Suppressor macrophage treated with lipopolysaccharide for 1 hour (primary cell): Measurements from ENCODE around the gene ASB4.
"Not testable (repeated sequence)": the region's sequence is repeated elsewhere in the genome, so short reads cannot be mapped to it uniquely, and the experiment has no call there.

Experiments used
- DNase-seq, 3 donors: peaks; one replicate each; pipeline ENCODE4 v3.0.0-alpha.2; 2020 to 2022

The ASB4 gene

GRCh38 chr7:95527776-95528250 is 42.1 kb downstream of the ASB4 start:
- no peak for DNase-seq

DNA sequence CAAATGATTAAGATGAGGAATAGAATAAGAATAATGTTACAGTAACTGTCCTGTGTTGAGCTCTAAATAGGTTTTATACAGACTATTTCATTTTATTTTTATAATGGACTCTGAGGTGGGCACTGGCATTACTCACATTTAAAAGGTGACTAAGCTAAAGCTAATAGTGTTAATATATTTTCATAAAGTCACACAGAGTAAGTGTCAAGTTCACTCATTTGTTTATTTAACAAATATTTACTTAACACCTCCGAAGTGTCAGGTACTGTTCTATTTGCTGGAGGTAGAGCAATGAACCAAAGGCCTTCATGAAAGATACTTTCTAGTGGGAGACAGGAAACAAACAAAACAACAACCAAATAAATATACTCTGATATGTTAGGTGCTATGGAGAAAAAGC is 44.0 kb downstream of the ASB4 start:
- no peak for DNase-seq

DNA sequence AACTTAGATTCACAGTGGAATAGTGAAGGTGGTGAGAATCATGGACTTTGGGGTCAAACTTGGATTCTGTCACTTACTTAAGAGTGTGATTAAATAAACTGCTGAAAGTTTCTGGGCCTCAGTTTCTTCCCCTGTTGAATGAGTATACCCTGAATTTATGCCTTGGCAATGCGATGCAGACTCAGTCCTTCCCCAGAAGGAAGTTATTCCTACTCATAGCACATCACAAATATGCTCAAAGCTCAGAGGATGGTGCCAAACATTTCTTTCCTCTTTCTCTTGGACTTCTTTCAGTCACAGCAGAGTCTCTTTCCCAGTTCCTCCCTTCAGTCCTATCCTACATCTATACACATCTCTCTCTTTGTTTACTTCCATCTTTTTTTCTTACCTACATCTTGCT is 45.1 kb downstream of the ASB4 start:
- DNase-seq: no peak

DNA sequence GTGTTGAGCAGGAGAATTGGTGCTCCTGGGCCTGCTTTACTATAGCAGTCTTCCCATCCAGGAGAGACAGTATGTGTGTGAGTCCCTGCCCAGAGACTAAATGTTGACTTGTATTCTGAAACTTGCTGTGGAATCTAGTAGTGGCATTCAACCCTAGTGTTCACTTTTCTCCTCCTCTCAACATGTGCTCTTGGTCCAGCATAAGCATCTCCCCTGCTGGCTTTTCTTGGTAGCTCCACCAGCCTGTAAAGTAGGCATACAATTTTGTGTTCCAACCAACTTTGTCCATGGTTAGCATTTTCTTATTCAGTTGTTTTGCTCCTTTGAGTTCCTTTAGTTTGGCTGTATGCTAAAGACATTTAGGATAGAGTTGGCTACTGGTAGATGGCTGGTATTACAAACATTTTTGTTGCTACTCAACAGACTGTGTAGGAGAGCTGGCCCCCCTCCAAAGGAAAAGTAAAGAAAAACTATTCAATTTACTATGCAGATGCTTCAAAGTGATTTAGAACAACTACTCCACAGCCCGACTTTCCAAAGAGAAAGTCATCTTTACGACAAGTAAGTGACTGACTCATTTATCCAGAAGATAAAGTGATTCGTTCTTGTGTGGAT is 46.0 kb downstream of the ASB4 start:
- peak in 1 of 3 donors; percentile 17 for DNase-seq

- no peak for DNase-seq
These were observed 49.1 kb downstream of the ASB4 start for GRCh38 chr7:95534796-95535195.

- no peak for DNase-seq
These were observed 49.9 kb downstream of the ASB4 start for GRCh38 chr7:95535662-95536061.

GRCh38 chr7:95536656-95537311 is 51.0 kb downstream of the ASB4 start:
- DNase-seq: no peak

GRCh38 chr7:95537468-95537867 is 51.7 kb downstream of the ASB4 start:
- DNase-seq: no peak

- no peak for DNase-seq
These were observed 53.7 kb downstream of the ASB4 start for GRCh38 chr7:95539426-95539825.

DNA sequence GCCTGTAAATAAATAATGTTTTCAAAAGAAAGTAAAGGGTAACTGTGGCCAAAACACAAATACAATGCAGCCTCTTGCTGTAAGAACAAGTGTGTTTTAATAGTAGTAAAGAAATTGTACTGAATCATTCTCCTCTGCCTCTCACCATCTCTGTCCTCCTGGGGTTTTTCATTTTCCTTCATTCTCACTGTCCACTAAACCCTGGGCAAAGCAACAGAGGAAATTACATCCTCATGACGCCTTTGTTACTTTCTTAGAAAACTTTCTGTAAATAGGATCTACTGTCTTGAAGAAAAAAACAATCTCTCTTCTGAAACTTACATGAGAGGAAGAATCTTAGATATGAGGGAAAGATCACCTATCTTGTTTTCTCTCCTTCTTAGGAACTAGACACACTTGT is 54.6 kb downstream of the ASB4 start:
- no peak for DNase-seq

DNA sequence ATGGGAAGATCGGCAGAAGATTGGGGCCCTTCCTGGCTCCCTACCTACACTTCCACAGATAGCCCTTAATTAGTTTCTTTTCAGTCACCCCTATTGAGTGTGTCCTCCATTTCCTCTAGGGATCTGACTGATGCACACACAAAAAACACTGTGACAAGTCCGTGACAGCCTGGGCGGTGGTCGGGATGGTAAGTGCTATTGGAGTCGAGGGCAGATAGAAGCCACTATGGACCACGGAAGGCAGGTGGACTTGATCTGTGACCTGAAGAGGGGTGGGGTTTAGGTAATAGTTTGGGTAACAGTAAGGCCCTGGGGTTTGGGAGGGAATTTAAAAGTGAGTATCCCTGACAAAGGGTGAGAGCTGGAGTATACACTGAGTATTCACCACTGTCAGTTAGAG is 57.6 kb downstream of the ASB4 start:
- DNase-seq: no peak

GRCh38 chr7:95544171-95544570 is 58.4 kb downstream of the ASB4 start:
- DNase-seq: no peak

DNA sequence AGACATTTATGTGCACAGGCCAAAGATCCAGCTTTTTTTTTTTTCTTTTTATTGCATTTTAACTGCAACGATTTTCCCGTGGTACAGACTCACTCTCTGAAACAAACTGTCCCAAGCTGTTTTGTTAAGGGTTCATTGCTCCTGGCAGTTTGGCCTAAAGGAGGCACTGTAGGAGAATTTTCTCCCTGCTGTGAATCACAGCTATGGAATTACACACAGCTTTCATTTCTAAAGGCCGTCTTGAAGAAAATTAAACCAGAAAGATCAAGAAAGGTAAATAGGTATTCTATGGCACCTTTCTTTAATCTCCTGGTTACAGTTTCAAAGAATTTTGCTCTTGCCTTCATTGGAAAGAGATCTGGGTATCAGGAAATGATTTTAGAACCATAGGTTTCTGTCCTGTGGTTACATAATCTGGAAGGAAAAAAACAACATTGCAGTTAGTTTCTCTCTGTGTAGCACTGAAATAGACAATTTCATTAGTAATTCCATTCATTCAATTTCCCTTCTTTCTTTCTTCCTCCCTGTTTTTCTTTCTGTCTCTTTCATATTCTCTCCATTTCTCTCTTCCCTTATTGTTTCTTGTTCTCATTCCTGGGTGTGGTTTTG is 59.4 kb downstream of the ASB4 start:
- DNase-seq: peak; percentile 61 to 79 (median 71)

GRCh38 chr7:95545673-95546072 is 59.9 kb downstream of the ASB4 start:
- DNase-seq: no peak

GRCh38 chr7:95546647-95547046 is 60.9 kb downstream of the ASB4 start:
- no peak for DNase-seq

DNA sequence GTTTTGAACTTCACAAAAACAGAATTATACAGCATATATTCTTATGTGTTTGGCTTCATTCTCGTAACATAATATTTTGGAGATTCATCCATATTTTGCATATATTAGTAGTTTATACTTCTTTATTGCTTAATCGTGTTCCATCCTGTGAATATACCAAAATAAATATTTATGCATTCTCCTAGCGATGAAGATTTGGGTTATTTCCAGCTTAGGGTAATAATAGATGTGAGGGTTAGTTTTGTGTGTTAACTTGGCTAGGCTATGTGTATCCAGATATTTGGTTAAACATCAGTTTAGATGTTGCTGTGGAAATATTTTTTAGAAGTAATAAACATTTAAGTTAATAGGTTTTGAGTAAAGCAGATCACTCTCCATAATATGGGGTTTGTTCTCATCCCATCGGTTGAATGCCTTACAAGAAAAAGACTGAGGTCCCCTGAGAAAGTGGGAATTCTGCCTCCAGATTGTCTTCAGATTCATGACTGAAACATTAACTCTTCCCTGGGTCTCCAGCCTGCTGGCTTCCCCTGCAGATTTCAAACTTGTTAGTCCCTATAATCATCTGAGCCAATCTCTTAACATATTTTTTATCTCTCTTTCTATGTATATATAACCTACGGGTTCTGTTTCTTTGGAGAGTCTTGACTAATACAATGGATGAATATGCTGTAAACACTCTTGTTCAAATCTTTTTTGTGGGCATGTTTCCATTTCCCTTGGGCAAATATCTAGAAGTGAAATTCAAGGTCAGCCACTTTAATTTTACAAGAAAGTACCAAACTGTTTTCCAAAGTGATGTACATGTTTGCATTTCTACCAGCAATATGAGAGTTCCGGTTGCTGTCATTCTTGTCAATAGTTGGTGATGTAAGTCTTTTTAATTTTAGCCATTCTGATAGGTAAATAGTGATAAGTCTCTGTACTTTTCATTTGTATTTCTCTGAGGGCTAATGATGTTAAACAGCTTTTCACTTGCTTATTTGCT is 61.9 kb downstream of the ASB4 start:
- no peak for DNase-seq

DNA sequence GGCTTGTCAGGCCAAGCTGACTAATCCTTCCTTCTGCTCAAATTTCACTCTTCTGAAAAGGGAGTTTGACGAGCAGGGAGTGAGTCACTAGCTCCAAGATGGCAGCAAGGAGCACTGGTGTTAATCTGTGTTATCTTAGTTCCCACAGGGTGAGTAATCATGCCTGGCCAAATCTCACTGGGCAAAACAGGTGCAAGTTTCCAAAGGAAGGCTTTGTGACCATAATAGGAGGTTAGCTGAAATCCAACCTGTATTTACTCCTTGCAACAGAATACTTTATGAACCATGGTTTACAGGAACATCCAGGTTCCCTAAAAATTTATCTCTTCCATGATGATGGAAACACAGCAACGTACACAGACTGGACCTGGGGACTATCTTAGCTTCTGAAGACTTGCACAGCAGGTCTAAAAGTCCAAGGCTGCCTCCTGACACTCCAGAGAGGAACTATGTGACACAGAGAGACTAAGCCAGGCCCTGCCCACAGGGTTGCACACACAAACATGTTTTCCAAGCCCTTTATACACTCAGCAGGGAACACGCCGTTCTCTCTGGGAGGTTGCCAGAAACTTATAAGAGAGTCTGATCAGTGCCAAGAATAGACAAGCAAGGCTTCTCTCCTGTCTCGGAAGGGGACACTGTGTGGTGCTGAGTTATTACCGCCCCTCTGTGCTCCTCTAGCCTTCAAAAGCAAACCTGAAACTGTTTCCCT is 64.2 kb downstream of the ASB4 start:
- DNase-seq: peak; percentile 69 to 89 (median 78)

DNA sequence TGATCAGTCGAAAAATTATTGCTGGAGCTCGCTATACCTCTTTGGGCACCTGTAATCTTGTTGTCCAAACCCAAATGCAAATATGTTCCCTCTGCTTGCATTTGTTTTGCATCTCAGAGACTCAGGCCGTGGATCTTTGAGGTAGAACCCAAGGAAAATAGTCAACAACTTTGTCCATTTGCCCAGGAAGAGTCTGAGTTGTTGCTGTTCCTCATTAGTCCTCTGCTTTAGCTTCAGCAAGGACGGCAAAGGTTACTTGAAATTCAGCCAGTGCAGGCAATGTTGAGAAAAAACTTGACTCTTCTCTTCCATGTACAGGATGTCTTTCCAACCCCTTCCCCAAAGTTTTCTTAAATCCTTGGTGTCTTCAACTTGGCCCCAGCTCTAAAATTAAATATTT is 64.8 kb downstream of the ASB4 start:
- DNase-seq: no peak

DNA sequence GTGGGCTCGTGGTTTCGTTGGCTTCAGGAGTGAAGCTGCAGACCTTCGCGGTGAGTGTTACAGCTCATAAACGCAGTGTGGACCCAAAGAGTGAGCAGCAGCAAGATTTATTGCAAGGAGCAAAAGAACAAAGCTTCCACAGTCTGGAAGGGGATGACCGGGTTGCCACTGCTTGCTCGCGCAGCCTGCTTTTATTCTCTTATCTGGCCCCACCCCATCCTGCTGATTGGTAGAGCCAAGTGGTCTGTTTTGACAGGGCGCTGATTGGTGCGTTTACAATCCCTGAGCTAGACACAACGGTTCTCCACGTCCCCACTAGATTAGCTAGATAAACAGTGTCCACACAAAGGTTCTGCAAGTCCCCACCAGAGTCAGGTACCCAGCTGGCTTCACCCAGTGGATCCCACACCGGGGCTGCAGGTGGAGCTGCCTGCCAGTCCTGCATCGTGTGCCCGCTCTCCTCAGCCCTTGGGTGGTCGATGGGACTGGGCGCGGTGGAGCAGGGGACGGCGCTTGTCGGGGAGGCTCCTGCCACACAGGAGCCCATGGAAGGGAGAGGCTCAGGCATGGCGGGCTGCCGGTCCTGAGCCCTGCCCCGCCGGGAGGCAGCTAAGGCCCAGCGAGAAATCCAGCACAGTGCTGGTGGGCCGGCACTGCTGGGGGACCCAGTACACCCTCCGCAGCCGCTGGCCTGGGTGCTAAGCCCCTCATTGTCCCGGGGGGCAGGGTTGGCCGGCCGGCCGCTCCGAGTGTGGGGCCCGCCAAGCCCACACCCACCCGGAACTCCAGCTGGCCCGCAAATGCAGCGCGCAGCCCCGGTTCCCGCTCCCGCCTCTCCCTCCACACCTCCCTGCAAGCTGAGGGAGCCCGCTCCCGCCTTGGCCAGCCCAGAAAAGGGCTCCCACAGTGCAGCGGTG is 66.5 kb downstream of the ASB4 start:
- DNase-seq: not testable (repeated sequence)

DNA sequence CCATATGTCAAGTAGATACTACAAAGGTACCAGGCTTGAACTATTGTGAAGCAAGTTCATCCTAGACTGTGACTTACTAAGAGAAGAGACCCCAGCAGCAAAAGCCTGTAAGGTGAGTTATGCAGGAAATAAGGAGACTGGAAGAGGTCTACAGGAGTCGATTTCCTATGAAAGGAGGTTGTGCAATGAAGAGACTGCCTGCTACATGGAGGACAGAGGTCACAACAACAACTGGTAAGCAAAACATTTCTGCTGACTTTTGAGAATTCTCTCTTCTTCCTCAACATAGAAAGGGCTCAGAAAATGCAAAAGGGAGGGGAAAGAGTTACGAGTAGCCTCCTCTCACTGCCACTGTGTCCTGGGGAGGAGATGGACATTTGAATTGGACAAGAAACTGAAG is 68.2 kb downstream of the ASB4 start:
- DNase-seq: peak in 1 of 3 donors; percentile 8

- no peak for DNase-seq
These were observed 71.0 kb downstream of the ASB4 start for GRCh38 chr7:95556777-95557176.
